Measurements from ENCODE around the gene GATAD2B.

DNA sequence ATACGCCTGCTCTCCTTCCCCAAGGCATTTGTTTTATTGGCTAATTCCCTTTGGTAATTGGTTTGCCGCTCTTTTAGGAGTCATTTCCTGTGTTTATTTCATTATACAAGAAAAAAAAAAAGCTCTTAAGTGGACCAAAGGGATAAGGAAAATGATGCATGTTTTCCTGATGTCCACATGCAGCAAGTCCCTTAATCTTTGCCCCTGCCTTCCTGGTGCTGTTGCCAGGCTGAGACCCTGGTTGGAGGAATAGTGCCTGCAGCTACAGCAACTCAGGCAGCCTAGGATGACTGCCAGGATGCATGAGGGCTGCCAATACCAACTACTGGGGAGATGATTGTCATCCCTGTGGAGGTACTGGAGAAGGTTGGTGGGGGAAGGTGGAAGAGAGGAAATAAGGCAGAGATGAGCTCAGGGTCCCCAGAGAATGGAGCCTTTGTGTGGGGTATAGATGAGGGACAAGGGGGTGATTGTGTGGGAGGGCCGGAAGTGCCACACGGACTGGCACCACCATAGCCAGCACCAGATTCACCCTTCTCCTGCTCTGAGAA lies 6.1 kb upstream of the GATAD2B start:
- TF ChIP-seq, protein P1, sequence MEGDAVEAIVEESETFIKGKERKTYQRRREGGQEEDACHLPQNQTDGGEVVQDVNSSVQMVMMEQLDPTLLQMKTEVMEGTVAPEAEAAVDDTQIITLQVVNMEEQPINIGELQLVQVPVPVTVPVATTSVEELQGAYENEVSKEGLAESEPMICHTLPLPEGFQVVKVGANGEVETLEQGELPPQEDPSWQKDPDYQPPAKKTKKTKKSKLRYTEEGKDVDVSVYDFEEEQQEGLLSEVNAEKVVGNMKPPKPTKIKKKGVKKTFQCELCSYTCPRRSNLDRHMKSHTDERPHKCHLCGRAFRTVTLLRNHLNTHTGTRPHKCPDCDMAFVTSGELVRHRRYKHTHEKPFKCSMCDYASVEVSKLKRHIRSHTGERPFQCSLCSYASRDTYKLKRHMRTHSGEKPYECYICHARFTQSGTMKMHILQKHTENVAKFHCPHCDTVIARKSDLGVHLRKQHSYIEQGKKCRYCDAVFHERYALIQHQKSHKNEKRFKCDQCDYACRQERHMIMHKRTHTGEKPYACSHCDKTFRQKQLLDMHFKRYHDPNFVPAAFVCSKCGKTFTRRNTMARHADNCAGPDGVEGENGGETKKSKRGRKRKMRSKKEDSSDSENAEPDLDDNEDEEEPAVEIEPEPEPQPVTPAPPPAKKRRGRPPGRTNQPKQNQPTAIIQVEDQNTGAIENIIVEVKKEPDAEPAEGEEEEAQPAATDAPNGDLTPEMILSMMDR (IDR thresholded peaks at IDR 0.05), result no peak
- TF ChIP-seq POLR2A (IDR thresholded peaks at IDR 0.05), result no peak

All from esophagus squamous epithelium (tissue), 4 donors.